Activated naive CD4-positive, alpha-beta T cell treated with anti-CD3 and anti-CD28 coated beads, Interleukin-2, amount 50 U/mL, for 16 hours (primary cell): Measurements from ENCODE around the gene FHDC1.
"Not testable (repeated sequence)": the region's sequence is repeated elsewhere in the genome, so short reads cannot be mapped to it uniquely, and the experiment has no call there.

Experiments used
- DNase-seq: peaks from one replicate; pipeline ENCODE4 v3.0.0-alpha.2; 2020

FHDC1 gene, protein sequence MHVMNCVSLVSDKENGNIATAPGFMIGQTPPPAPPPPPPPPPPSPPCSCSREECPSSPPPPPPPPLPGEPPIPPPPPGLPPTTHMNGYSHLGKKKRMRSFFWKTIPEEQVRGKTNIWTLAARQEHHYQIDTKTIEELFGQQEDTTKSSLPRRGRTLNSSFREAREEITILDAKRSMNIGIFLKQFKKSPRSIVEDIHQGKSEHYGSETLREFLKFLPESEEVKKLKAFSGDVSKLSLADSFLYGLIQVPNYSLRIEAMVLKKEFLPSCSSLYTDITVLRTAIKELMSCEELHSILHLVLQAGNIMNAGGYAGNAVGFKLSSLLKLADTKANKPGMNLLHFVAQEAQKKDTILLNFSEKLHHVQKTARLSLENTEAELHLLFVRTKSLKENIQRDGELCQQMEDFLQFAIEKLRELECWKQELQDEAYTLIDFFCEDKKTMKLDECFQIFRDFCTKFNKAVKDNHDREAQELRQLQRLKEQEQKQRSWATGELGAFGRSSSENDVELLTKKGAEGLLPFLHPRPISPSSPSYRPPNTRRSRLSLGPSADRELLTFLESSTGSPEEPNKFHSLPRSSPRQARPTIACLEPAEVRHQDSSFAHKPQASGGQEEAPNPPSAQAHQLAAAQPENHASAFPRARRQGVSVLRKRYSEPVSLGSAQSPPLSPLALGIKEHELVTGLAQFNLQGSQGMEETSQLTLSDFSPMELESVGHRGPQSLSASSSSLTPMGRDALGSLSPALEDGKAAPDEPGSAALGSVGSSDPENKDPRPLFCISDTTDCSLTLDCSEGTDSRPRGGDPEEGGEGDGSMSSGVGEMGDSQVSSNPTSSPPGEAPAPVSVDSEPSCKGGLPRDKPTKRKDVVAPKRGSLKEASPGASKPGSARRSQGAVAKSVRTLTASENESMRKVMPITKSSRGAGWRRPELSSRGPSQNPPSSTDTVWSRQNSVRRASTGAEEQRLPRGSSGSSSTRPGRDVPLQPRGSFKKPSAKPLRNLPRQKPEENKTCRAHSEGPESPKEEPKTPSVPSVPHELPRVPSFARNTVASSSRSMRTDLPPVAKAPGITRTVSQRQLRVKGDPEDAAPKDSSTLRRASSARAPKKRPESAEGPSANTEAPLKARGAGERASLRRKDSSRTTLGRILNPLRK

DNA sequence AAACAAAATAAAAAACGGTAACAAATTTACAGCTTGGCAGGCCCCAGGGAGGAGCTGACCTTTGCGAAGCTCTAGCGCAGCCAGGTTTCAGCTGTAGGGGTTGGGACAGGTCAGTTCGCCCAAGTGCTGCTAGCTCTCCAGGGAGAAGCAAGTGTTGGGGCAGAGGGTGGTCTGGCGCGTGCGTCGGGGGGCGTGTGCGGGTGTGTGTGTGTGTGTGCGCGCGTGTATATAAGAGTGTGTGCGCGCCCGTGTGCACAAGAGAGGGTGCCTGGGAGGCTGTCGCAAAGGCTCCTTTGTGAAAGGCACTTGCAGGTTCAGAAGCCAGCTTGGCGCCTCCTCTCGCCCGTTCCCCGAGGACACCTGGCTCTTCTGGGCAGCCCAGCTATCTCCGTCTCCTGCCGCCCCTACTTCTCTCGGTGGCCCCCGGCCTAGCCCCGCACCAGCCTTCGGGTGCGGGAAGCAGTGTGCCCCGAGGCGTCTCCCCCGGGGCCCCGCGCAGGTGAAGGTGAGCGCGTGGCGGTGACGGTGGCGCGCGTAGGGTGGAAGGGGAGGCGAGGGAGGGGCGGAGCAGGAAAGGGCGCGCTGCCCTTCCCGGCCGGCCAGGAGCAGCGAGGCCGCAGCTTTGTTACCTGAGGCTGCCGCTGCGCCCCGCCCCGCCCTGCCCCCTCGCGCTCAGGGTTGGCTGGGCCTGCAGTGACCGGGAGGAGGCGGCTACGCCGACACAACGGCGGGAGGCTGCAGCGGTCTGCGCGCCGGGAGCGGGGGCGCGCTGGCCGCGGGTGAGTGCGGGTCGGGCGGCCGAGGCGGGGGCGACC is at the start of gene FHDC1:
Gene FHDC1, plus strand, starts transcription at position 693 of the 815 bp plus-strand sequence. CDS start 6,735 bp downstream, outside the sequence.
- no peak for DNase-seq

DNA sequence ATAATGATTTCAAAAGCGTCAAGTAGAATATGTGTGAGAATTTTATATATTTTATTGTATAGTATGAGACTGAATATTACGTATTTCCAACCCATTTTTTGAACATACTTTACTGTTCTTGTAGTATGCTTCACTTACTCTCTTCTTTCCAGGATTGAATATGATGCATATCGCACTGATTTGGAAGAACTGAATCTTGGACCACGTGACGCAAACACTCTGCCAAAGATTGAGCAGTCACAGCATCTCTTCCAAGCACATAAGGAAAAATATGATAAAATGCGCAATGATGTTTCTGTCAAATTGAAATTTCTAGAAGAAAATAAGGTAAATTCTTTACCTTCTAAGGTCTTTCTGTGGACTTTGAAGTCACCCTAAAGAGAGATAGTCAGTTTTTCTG is 48.1 kb upstream of the FHDC1 start:
- no peak for DNase-seq

DNA sequence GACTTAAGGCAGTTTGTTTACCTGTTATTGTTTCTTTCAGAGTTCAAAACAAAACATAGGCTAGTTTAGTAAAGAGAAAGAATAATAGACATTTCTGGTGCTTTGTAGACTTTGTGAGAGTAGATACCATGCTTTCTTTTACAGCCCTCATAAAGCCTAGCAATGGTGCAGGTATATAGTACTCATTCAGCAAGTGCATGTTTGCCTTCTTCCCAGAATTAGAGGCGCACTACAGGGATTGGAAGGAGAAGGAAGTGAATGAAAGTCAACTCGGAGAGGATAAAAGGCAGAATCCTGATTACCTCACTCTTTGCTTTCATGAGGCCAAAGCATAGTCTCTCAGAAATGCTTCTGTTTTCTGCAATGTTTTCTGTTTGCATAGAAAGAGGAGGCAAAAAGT is 43.1 kb upstream of the FHDC1 start:
- no peak for DNase-seq

DNA sequence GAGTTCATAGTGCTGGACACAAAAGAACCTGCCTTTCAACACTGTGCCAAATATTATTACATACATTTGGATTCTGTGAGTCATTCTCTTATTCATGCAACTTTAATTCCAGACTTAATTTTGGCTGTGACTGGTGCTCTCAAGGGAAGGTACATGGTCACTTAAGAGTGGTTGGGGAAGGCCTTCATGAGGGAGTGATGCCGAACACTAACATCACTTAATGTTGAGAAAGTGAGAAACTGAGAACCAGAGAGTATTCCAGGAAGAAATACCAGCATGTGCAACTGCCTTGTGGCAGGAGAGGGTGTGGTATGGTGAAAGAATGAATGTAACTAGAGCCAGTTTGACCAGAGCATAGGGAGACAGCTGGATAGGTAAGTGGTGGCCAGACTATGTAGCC is 41.5 kb upstream of the FHDC1 start:
- no peak for DNase-seq

DNA sequence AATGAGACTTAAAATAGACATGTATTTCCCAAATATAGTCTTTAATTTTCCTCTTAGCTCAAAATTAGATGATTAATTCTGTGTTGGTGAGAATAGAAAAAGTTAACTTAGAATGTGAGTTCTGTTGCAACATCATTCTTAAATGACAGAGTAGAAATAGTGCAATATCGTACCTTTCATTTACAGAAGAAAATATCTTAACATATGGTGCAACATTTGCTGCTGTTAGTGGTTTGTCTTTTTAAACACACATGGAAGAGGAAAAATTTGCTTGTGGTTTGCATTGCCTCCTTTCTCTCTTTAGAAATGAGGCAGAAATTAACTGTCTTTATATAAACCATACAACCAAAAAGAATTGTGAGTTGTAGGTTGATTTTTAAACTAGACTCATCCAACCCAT is 39.3 kb upstream of the FHDC1 start:
- no peak for DNase-seq

DNA sequence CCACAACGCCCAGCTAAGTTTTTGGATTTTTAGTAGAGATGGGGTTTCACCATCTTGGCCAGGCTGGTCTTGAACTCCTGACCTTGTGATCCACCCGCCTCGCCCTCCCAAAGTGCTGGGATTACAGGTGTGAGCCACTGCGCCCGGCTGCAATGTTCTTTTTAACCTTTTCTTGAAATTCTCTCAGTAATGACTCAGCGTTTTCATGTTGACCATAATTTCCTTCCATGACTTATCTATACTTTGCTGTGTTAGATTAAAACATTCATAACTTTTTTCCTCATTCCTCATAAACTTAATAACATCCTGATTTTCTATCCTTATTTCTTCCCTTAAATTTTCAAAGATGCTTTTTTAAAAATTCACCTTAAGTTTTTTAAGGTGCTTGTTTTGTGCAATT is 38.0 kb upstream of the FHDC1 start:
- not testable (repeated sequence) for DNase-seq

DNA sequence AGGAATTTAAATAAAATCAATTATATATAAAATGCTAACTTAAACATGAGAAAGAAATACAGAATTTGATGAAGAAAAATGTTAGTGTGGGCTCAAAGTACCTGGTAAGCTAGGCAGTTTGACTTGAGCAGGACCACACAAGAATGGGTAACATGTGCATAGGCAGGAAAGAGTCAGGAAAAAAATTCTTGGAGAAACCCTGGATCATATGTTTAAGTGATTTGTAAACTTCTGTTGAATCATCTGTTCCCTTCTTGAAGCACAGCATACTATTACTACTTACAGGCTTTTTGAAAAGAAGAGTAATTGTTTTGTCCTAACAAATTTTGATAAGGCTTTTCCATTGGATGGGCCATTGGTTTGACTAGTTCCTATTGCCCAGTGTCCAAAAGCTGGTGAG is 37.5 kb upstream of the FHDC1 start:
- DNase-seq = no peak

DNA sequence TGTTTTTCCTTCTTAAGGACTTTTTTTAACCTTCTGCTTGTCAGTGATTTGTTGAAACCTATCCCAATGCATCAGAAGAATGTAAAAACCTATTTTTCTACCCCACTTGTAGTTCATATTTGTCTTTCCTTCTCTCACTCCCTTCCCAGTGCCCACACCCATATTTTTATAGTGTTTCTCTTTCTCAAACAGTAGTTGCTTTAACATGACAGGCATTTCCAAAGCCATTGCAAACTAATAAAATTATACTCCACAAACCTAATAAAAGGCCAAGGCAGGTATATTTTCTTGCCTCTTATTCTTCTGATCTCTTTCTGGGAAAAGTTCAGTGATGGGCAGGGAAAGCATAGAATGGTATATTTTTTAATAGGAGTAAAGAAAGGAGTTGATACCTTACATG is 35.7 kb upstream of the FHDC1 start:
- DNase-seq = no peak

DNA sequence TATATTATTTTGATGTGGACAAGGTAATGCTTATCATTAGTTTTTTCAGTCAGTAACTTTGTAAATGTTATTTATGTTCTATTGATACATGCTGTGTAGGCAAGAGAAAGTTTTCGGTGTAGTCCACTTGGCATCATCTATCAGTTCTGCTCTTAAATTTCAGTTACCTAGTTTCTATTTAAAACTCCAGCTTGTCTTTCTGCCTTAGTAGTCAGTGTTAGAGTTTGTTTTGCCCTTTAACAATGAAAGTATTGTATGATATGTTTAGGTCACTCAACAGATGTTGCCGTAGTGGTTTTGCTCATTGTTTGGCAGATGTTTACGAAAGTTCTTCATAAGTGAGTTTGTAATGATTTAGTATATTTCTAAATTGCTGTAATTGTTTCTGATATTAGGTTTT is 34.9 kb upstream of the FHDC1 start:
- no peak for DNase-seq

DNA sequence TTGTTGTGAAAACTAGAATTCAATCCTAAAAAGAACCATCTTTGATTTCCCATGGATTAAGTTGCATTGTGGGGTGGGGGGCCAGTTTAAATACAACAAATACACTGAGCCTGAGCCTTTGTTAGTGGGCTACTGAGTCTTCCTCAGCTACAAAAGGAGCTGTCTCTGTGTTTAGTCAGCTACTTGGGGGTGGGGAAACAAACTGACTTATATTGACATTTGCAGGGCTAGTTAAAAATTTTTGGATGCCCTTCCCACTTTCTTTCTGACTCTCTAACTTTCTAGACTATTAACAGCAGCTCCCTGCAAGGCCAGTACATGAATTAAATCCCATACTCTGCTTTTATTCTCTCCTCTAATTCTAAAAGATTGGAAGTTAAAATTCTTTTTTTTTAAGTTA is 32.5 kb upstream of the FHDC1 start:
- no peak for DNase-seq

DNA sequence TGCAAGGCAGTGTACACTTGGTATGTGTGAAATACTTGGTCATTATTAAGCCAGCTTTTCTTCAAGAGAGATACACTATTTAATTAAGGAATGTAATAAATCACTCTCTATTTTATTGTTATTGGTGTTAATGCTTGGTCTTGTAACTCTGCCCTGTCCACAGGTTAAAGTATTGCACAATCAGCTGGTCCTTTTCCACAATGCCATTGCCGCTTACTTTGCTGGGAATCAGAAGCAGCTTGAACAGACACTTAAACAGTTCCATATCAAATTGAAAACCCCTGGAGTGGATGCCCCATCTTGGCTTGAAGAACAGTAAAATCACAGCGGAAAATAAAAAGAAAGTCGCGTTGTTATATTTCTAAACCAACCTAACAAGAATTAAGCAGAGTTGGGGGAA is 26.2 kb upstream of the FHDC1 start:
- no peak for DNase-seq

DNA sequence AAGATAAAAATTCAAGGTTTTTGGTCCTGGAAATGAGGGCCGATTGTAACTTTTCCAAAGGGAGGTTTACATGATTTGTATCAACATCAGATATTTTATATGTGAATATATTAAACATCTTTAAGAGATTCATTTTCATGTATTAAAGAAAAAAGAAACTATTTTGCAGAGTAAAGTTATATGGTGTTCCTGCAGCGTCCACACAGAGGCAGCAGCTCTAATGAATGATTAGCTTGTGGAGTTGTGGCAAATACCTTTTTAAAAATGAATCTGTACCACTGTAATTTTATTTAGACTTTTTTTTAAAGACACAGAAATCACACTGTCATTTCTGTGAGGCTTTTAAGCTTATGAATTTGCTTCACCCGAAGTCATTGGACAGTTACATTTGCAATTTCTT is 25.6 kb upstream of the FHDC1 start:
- no peak for DNase-seq

DNA sequence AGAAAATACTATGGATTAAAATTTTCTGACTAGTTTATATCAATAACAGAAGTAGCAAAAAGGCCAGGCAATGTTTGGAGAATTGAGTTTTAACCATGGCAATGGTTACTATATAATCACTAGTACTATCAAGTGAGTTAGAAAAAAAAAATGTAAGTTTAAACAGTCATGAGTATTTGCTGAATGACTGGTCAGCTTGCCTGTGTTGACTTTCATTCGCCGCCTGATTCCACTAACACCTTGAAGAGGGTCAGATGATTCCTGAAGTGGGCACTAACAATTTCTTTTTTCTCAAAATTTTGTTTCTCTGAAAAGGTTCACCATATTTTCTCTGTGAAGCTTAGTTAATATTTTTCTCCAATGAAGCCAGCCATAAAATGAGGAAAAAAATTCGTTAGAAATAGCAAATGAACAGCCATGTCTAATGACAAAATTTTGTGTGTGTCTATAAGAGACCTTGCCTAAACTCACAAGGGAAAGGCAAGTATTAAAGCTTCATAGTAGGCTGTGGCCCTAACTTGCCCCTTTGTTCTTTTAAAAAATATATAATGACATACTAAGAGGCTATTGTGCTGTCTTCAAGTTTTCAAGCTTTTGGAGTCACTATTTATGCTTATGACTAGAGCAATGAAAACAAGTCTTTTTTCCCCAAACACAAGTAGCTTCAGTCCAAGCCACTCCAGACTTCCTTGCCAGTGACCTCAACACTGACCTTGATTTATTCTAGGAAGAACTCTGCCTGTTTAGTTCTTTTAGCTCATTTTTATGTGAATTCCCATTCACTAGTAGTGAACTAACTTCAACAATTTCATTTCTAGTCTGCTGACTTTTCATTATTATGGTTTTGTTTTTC is 18.4 kb upstream of the FHDC1 start:
- DNase-seq = no peak

DNA sequence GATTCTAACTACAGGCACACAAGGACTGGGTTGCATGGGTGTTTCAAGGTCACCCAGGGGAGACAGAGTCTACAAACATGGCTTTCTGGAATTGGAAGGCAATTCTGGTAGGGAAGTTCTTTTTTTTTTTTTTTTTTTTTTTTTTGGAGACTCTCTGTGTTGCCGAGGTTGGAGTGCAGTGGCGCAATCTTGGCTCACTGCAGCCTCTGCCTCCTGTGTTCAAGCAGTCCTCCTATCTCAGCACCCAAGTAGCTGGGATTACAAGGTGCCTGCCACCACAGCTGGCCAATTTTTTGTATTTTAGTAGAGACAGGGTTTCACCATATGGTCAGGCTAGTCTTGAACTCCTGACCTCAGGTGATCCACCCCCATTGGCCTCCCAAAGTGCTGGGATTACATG is 16.3 kb upstream of the FHDC1 start:
- no peak for DNase-seq

DNA sequence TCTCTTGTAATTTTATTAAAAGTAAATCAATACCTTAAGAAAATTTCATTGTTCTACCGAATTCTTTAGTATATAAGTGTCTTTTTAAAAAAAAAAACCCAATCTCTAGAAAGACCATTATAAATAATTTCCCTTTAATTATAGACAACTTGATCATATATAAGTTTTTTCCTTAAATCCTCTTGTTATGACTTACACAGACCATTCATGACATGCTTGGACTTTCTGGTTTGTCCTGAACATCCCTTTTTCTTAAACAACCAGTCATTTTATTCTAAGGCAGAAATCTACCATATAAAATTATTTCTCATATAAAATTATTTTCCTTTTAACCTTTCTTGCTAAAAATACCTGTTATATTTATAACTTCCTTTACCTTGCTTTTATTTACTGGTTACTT is 15.4 kb upstream of the FHDC1 start:
- no peak for DNase-seq

DNA sequence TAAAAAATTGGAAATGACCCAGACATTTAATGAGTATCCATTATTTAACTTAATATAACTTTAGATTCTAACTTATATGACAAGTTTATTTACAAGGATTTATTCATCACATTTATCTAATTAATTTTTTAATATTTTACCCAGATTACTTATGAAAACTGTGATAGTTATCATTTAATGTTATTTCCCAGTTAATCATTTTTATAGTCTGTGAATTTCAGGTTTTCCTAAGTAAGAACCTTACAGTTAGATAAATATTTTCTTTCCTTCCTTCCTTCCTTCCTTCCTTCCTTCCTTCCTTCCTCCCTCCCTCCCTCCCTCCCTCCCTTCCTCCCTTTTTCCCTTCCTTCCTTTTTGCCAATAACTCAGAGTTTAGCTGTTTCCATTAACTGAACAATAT is 14.8 kb upstream of the FHDC1 start:
- DNase-seq = no peak

DNA sequence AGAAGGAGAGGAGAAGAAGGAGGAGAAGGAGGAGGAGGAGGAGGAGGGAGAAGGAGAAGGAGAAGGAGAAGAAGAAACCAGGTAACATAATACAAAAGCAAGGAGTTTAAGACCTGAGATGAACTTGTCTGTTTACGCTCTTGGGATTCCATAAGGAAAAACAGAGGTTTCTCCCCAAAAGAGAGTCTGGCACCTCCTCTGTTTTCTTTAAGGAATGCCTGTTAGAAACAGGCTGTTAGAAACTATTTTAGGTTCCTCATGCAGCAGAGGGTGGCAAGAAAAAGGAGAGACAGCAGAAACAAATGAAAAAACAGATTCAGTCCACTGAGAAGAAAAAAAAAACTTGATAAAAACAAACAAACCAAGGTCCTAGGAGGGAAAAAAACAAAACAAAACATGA is 10.3 kb upstream of the FHDC1 start:
- no peak for DNase-seq

DNA sequence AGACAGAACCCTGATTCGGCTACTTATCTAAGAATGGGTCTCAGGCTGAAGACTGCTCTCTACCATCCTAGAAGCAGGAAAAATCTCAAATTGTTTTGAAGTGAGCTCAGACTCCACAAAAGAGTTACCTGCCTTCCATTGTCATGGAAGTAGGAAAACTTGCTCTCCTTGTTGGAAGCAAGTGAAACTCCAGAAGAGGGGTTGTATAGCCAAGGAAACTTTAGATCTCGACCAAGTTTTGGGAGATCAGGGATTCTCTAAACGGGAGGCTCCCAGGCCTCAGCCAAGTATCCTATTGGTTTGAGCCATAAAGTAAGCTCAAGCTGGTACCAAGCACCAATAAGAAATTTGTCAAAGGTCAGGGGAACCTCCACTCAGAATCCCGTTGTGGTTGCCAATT is 9.2 kb upstream of the FHDC1 start:
- no peak for DNase-seq

DNA sequence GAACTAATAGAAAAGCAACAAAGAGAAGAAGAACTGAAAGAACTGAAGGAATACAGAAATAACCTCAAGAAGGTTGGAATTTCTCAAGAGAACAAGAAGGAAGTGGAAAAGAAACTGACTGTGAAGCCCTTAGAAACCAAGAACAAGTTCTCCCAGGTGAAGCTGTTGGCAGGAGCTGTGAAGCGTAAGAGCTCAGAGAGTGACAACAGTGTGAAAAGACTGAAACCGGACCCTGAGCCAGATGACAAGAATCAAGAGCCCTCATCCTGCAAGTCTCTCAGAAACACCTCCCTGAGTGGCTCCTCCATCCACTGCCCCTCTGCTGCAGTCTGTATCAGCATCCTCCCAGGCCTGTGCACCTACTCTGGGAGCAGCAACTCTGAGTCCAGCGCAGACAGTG is 8.4 kb upstream of the FHDC1 start:
- no peak for DNase-seq

DNA sequence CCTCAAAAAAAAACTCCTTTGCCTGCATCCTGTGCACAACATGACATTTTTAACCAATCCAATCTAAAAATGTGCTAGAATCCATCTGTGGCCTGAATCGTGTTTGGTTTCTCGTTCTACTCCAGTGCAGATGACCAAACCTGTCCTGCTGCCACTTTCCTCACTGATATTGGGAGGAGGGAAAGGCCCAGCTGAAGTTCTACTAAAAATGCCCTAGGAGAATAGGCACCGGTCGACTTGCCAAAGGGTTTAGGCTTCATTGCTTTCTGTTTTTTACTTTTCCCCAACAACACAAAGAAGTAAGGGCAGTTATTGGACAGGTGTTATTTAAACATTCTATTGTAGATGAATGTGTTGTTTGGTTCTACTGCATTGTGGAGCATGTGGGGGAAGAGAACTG is 7.8 kb upstream of the FHDC1 start:
- no peak for DNase-seq

DNA sequence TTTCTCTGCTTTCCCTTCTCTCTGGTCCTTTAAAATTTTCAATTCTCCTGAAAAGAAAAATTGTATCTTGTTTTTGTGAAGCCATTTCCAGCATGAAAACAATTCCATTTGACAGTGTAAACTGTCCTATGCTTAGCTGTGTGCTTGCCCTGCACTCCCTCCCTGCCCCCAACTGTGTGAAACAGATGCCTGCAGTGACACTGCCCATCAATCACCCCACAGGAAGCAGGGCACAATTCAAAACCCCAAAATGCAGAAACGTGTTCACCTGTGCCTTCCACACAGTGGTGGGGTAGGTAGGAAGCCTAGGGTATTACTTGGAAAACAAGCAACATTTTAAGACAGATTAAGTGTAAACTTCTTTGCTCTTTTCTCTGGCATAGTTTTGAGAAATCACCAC is 6.2 kb upstream of the FHDC1 start:
- no peak for DNase-seq

DNA sequence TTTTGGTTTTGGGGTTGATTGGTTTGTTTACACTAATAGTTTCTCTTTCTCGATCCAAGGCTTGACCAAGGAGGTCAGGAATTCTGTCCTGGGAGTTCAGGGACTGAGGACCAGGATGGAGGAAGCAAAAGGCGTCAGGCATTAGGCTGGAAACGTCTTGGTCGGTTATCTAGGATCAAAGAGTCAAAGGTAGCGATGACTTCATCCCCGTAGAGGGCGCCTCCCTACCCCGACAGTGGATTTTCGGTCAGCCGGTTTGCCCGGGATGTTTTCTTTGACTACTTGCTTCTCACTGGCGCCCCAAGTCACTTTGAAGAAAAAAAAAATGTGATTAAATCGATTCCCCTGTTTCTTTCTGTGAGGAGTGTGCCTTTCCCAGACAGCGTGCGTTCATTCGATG is 980 bp upstream of the FHDC1 start:
- no peak for DNase-seq
